ENCODE measurements around the gene SNX27. TPM values are rescaled to one million over a fixed set of nuclear protein-coding genes. Genes with fewer than 3 reads are reported as not detected.

SNX27 gene
- total and polyA plus RNA-seq, 10 of the 15 experiments (the other 5 are each of a cell fraction or from before 2014, with no cell fraction given), result 3.8 to 21.8 (median 12.5) TPM

DNA sequence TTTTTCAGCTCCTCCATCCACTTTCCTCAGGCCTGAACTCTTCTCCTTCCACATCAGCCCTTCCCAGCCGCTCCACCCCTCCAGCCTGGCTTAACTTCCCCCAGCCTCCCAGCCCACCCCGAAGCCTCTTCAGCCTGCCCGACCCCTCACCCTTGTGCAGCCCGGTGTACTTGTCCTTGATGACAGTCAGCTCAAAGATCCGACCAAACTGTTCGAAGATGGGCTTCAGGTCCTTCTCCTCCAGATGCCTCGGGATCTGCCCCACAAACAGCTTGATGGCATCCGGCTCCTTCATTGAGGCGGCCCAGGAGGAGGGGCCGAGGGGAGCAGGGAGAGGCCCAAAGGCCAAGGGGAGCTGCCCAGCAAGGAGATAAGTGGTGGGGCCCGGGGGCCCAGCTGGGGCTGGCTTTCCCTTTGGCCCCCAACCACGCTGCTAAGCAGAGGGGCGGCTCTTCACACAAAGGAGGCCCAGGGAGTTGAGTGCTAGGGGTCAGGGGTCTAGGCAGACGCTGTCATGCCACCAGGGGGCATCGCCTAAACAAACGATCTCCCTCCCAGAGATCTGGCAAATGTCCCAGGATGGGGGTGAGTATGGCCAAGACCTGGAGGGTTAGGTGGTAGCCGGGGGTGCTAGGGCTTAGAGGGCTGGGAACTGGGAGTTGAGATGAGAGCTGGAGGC is 104.0 kb downstream of the SNX27 start:
- H3K36me3 ChIP-seq (ENCODE audit: control insufficient read depth in 2 of 2, insufficient read depth in 2 of 2, low read length in 1 of 2), result no peaks in the 10 kb centered on the region
- no peak for FAIRE-seq
- no peak overlapping the region for H3K27ac ChIP-seq (ENCODE audit: control insufficient read depth, insufficient read depth)
- intact Hi-C loops (cut with micrococcal nuclease; ENCODE audit: unreplicated experiment), result loop anchor here (10.0 kb wide), 1 partner anchor 119 kb away; the partner anchor contains the start of genes C2CD4D and RORC
- H3K27me3 ChIP-seq (replicated peaks in 1 of 2; ENCODE audit: control insufficient read depth in 2 of 2, insufficient read depth in 2 of 2, low read length in 1 of 2), result peaks cover 0 to 9% of the 10 kb centered on the region in 2 experiments; a peak in 2 of 4 replicates
- no peak for TF ChIP-seq ZNF274 (IDR thresholded peaks at IDR 0.05; ENCODE audit: insufficient read depth, insufficient read length)
- TF ChIP-seq, protein P1, sequence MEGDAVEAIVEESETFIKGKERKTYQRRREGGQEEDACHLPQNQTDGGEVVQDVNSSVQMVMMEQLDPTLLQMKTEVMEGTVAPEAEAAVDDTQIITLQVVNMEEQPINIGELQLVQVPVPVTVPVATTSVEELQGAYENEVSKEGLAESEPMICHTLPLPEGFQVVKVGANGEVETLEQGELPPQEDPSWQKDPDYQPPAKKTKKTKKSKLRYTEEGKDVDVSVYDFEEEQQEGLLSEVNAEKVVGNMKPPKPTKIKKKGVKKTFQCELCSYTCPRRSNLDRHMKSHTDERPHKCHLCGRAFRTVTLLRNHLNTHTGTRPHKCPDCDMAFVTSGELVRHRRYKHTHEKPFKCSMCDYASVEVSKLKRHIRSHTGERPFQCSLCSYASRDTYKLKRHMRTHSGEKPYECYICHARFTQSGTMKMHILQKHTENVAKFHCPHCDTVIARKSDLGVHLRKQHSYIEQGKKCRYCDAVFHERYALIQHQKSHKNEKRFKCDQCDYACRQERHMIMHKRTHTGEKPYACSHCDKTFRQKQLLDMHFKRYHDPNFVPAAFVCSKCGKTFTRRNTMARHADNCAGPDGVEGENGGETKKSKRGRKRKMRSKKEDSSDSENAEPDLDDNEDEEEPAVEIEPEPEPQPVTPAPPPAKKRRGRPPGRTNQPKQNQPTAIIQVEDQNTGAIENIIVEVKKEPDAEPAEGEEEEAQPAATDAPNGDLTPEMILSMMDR (IDR thresholded peaks at IDR 0.05 in 2 of 3, conservative IDR thresholded peaks at IDR 0.05 in 1 of 3; ENCODE audit: control insufficient read depth in 2 of 3, extremely low read depth in 1 of 3, insufficient read depth in 1 of 3, low read depth in 3 of 3, low read length in 3 of 3), result 0 out of 6 replicates have a peak, but pooled peaks of 1 of the 3 experiments have one; percentile 9
- H4K20me1 ChIP-seq (ENCODE audit: control insufficient read depth, insufficient read depth), result no peaks in the 10 kb centered on the region
- WGBS (ENCODE audit: insufficient coverage, insufficient replicate concordance, low lambda C conversion rate, missing lambda C conversion rate), result 19% methylated on average over 17 of the region's 17 CpGs
- H3K9ac ChIP-seq (ENCODE audit: control insufficient read depth, insufficient read depth, low read length), result no peak overlapping the region
- in situ Hi-C loops (cut with MboI), result no loop called here
- BruUV-seq (replicated peaks), result no TSS peak
- H2AFZ ChIP-seq (ENCODE audit: control insufficient read depth, low read depth, low read length), result no peak overlapping the region
- H3K79me2 ChIP-seq (ENCODE audit: control insufficient read depth, insufficient read depth, low read length), result no peaks in the 10 kb centered on the region
- H3K4me2 ChIP-seq (ENCODE audit: control insufficient read depth, insufficient read depth), result no peak overlapping the region
- H3K9me3 ChIP-seq (replicated peaks; ENCODE audit: control insufficient read depth, insufficient read depth, low read length), result no peaks in the 10 kb centered on the region
- POLR2A ChIA-PET, result no interaction called here
- no peak for DNase-seq (ENCODE audit: low read depth, low spot score)
- H3K4me3 ChIP-seq, result no peak overlapping the region
- CTCF ChIA-PET, result no interaction called here
- SMC1A ChIA-PET (ENCODE audit: uncharacterized antibody, unreplicated experiment), result interaction anchor here (1.1 to 1.2 kb wide), 2 partner anchors 16 to 18 kb away, joined by 3 read pairs; no protein-coding TSS in a partner anchor
- peaks cover 10% of the 10 kb centered on the region for H3K4me1 ChIP-seq (ENCODE audit: control insufficient read depth, insufficient read depth, low read length)
- RAD21 ChIA-PET (ENCODE audit: unreplicated experiment), result no interaction called here
- ATAC-seq, result no peak

GRCh38 chr1:151716405-151716762 is 104.5 kb downstream of the SNX27 start:
- Histone ChIP-seq H3K9me3 (replicated peaks; ENCODE audit: control insufficient read depth, insufficient read depth, low read length) (no peaks in the 10 kb centered on the region), H3K4me2 (ENCODE audit: control insufficient read depth, insufficient read depth) (no peak overlapping the region), H3K27ac (ENCODE audit: control insufficient read depth, insufficient read depth) (no peak overlapping the region), H3K4me1 (ENCODE audit: control insufficient read depth, insufficient read depth, low read length) (peaks cover 12% of the 10 kb centered on the region), H3K79me2 (ENCODE audit: control insufficient read depth, insufficient read depth, low read length) (no peaks in the 10 kb centered on the region), H4K20me1 (ENCODE audit: control insufficient read depth, insufficient read depth) (no peaks in the 10 kb centered on the region), H3K27me3 (replicated peaks in 1 of 2; ENCODE audit: control insufficient read depth in 2 of 2, insufficient read depth in 2 of 2, low read length in 1 of 2) (peaks cover 0 to 9% of the 10 kb centered on the region in 2 experiments; a peak in 2 of 4 replicates), H3K36me3 (ENCODE audit: control insufficient read depth in 2 of 2, insufficient read depth in 2 of 2, low read length in 1 of 2) (no peaks in the 10 kb centered on the region), H3K4me3 (no peak overlapping the region), H3K9ac (ENCODE audit: control insufficient read depth, insufficient read depth, low read length) (no peak overlapping the region), H2AFZ (ENCODE audit: control insufficient read depth, low read depth, low read length) (no peak overlapping the region)
- in situ Hi-C loops (cut with MboI), result no loop called here
- ChIA-PET CTCF (no interaction called here), POLR2A (no interaction called here), RAD21 (ENCODE audit: unreplicated experiment) (no interaction called here), SMC1A (ENCODE audit: uncharacterized antibody, unreplicated experiment) (no interaction called here)
- FAIRE-seq (no peak), DNase-seq (ENCODE audit: low read depth, low spot score) (no peak), ATAC-seq (no peak)
- no TSS peak for BruUV-seq (replicated peaks)
- WGBS (ENCODE audit: insufficient coverage, insufficient replicate concordance, low lambda C conversion rate, missing lambda C conversion rate), result 4% methylated on average over 11 of the region's 11 CpGs
- intact Hi-C loops (cut with micrococcal nuclease; ENCODE audit: unreplicated experiment), result loop anchor here (10.0 kb wide), 1 partner anchor 118 kb away; the partner anchor contains the start of genes C2CD4D and RORC
- no peak for TF ChIP-seq NFYB (IDR thresholded peaks at IDR 0.05; ENCODE audit: insufficient read depth, low read depth, low read length)
- no peak for TF ChIP-seq ZNF687 (IDR thresholded peaks at IDR 0.05)
- TF ChIP-seq NRF1 (conservative IDR thresholded peaks at IDR 0.05; ENCODE audit: low read depth, low read length), result no peak
- TF ChIP-seq TCF7 (IDR thresholded peaks at IDR 0.05; ENCODE audit: borderline replicate concordance), result no peak
- no peak for TF ChIP-seq RB1 (IDR thresholded peaks at IDR 0.05; ENCODE audit: borderline replicate concordance)
- no peak for TF ChIP-seq ZNF622 (IDR thresholded peaks at IDR 0.05)
- TF ChIP-seq BCL11A (IDR thresholded peaks at IDR 0.05; ENCODE audit: low read depth, low read length), result no peak
- no peak for TF ChIP-seq SRF (IDR thresholded peaks at IDR 0.05; ENCODE audit: low read depth in 2 of 2, low read length in 2 of 2)
